Measurements from ENCODE around the gene BMI1. TPM values are rescaled to one million over a fixed set of nuclear protein-coding genes. Genes with fewer than 3 reads are reported as not detected.

The BMI1 gene
- total and polyA plus RNA-seq, 2 experiments from 2014 or later: 2.3 to 10.7 TPM

DNA sequence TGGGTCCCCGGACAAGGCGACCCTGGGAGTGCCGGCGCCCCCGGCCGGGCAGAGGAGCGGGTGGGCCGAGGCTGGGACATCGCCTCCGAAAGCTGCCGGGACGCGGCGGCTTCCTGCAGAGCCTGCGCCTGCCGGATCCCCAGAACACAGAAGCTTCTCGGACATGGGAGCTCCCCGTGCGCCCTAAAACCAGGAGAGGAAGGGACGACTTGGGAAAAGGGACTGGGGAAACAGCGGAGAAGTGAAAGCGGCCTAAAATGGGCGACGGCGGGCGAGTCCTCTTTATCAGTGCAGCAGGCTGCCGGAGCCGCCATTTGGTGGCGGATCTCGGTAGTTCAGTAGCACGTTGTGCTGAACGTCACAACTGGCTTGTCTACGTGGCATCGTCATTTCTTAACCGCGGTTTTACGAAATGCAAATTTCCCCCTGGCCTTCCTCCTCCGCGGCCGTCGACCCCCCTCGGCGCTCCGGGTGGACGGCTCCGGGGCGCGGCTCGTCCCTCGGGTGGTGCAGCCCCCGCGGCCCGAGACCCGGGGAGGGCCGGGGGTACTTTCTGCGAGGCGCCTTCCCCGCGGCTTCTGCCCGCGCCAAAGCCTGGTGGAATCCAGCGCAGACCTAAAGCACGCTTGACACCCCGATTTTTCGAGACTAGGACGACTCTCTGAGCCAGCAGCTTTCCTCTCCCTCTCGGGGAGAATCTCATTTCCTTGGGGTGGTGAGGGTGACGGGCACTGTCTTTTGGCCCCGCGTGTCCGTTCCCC is 14.5 kb downstream of the BMI1 start:
- Mint-ChIP-seq H3K4me3 (peak overlapping the region; percentile 57), H3K36me3 (ENCODE audit: low read depth) (no peaks in the 10 kb centered on the region; the same call in 2 of the 3 replicates), H3K4me1 (peaks cover 29% of the 10 kb centered on the region), H3K27ac (no peak overlapping the region), H3K27me3 (ENCODE audit: insufficient read depth, low read depth, poor library complexity) (peaks cover 97% of the 10 kb centered on the region), H3K9me3 (peaks cover 3% of the 10 kb centered on the region; the same call in 2 of the 3 replicates)
- TF ChIP-seq STAT1 (IDR thresholded peaks at IDR 0.05; ENCODE audit: unreplicated experiment): no peak
- TF ChIP-seq EZH2 (IDR thresholded peaks at IDR 0.05; ENCODE audit: low read depth, unreplicated experiment): peak; percentile 99
- TF ChIP-seq POLR2AphosphoS5 (IDR thresholded peaks at IDR 0.05; ENCODE audit: low read depth): no peak
- TF ChIP-seq, protein P1, sequence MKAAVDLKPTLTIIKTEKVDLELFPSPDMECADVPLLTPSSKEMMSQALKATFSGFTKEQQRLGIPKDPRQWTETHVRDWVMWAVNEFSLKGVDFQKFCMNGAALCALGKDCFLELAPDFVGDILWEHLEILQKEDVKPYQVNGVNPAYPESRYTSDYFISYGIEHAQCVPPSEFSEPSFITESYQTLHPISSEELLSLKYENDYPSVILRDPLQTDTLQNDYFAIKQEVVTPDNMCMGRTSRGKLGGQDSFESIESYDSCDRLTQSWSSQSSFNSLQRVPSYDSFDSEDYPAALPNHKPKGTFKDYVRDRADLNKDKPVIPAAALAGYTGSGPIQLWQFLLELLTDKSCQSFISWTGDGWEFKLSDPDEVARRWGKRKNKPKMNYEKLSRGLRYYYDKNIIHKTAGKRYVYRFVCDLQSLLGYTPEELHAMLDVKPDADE (IDR thresholded peaks at IDR 0.05): no peak
- TF ChIP-seq, protein P2, sequence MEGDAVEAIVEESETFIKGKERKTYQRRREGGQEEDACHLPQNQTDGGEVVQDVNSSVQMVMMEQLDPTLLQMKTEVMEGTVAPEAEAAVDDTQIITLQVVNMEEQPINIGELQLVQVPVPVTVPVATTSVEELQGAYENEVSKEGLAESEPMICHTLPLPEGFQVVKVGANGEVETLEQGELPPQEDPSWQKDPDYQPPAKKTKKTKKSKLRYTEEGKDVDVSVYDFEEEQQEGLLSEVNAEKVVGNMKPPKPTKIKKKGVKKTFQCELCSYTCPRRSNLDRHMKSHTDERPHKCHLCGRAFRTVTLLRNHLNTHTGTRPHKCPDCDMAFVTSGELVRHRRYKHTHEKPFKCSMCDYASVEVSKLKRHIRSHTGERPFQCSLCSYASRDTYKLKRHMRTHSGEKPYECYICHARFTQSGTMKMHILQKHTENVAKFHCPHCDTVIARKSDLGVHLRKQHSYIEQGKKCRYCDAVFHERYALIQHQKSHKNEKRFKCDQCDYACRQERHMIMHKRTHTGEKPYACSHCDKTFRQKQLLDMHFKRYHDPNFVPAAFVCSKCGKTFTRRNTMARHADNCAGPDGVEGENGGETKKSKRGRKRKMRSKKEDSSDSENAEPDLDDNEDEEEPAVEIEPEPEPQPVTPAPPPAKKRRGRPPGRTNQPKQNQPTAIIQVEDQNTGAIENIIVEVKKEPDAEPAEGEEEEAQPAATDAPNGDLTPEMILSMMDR (conservative IDR thresholded peaks at IDR 0.05; ENCODE audit: low read depth in 2 of 2): no peak
- peak; percentile 84 for TF ChIP-seq CREB1 (CRISPR knock-in tag; IDR thresholded peaks at IDR 0.05; ENCODE audit: low read depth)
- TF ChIP-seq, protein P3, sequence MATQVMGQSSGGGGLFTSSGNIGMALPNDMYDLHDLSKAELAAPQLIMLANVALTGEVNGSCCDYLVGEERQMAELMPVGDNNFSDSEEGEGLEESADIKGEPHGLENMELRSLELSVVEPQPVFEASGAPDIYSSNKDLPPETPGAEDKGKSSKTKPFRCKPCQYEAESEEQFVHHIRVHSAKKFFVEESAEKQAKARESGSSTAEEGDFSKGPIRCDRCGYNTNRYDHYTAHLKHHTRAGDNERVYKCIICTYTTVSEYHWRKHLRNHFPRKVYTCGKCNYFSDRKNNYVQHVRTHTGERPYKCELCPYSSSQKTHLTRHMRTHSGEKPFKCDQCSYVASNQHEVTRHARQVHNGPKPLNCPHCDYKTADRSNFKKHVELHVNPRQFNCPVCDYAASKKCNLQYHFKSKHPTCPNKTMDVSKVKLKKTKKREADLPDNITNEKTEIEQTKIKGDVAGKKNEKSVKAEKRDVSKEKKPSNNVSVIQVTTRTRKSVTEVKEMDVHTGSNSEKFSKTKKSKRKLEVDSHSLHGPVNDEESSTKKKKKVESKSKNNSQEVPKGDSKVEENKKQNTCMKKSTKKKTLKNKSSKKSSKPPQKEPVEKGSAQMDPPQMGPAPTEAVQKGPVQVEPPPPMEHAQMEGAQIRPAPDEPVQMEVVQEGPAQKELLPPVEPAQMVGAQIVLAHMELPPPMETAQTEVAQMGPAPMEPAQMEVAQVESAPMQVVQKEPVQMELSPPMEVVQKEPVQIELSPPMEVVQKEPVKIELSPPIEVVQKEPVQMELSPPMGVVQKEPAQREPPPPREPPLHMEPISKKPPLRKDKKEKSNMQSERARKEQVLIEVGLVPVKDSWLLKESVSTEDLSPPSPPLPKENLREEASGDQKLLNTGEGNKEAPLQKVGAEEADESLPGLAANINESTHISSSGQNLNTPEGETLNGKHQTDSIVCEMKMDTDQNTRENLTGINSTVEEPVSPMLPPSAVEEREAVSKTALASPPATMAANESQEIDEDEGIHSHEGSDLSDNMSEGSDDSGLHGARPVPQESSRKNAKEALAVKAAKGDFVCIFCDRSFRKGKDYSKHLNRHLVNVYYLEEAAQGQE (IDR thresholded peaks at IDR 0.05; ENCODE audit: unreplicated experiment): no peak
- peak; percentile 43 for TF ChIP-seq EZH2phosphoT487 (IDR thresholded peaks at IDR 0.05; ENCODE audit: unreplicated experiment)
- peaks cover 28% of the 10 kb centered on the region for H3F3A ChIP-seq (replicated peaks; ENCODE audit: low read depth)
- H3K4me2 ChIP-seq: peak overlapping the region; percentile 79
- H4K20me1 ChIP-seq (replicated peaks; ENCODE audit: insufficient read depth): peaks cover 34% of the 10 kb centered on the region; the same call in 1 of the 2 replicates
- ATAC-seq (peak; percentile 16), DNase-seq (ENCODE audit: low spot score) (peak; percentile 78)
- H2AFZ ChIP-seq: peak overlapping the region; percentile 83
- no peaks in the 10 kb centered on the region for H3K9me2 ChIP-seq (ENCODE audit: insufficient read depth)
- H3K36me3 ChIP-seq (ENCODE audit: insufficient read depth): no peaks in the 10 kb centered on the region
- peaks cover 100% of the 10 kb centered on the region for H3K27me3 ChIP-seq (ENCODE audit: insufficient read depth)
- H3K27ac ChIP-seq (ENCODE audit: low read depth): no peak overlapping the region
- peaks cover 50% of the 10 kb centered on the region for H3K4me1 ChIP-seq (ENCODE audit: insufficient read depth)
- no peaks in the 10 kb centered on the region for H3K79me2 ChIP-seq (replicated peaks; ENCODE audit: insufficient read depth)
- H3K4me3 ChIP-seq: peak overlapping the region; percentile 50
